Measurements from ENCODE around the gene ACSL5. TPM values are rescaled to one million over a fixed set of nuclear protein-coding genes. Genes with fewer than 3 reads are reported as not detected.

ACSL5 gene
- total and polyA plus RNA-seq, 2 experiments from 2014 or later = not detected

GRCh38 chr10:112382515-112383235 lies 8.8 kb downstream of the ACSL5 start:
- Histone ChIP-seq H3K9me2 (ENCODE audit: insufficient read depth) (no peaks in the 10 kb centered on the region), H4K20me1 (replicated peaks; ENCODE audit: insufficient read depth) (no peaks in the 10 kb centered on the region), H3F3A (replicated peaks; ENCODE audit: low read depth) (no peaks in the 10 kb centered on the region), H3K27ac (ENCODE audit: low read depth) (no peak overlapping the region), H3K27me3 (ENCODE audit: insufficient read depth) (no peaks in the 10 kb centered on the region), H3K4me2 (no peak overlapping the region), H3K4me1 (ENCODE audit: insufficient read depth) (no peaks in the 10 kb centered on the region), H3K36me3 (ENCODE audit: insufficient read depth) (no peaks in the 10 kb centered on the region), H3K4me3 (no peak overlapping the region), H3K79me2 (replicated peaks; ENCODE audit: insufficient read depth) (no peaks in the 10 kb centered on the region), H2AFZ (no peak overlapping the region)
- no peaks in the 10 kb centered on the region for H3K36me3 Mint-ChIP-seq (ENCODE audit: low read depth)
- DNase-seq (ENCODE audit: low spot score) = no peak
- TF ChIP-seq CREB1 (CRISPR knock-in tag; IDR thresholded peaks at IDR 0.05; ENCODE audit: low read depth) (no peak), NANOG (IDR thresholded peaks at IDR 0.05; ENCODE audit: borderline replicate concordance) (no peak), ZNF114 (CRISPR knock-in tag; IDR thresholded peaks at IDR 0.05) (no peak), JUNB (IDR thresholded peaks at IDR 0.05; ENCODE audit: unreplicated experiment) (no peak), CTCF (conservative IDR thresholded peaks at IDR 0.05; ENCODE audit: low read depth in 2 of 2) (no peak), EZH2 (IDR thresholded peaks at IDR 0.05; ENCODE audit: low read depth, unreplicated experiment) (no peak), STAT1 (IDR thresholded peaks at IDR 0.05; ENCODE audit: unreplicated experiment) (no peak), ZNF331 (CRISPR knock-in tag; IDR thresholded peaks at IDR 0.05; ENCODE audit: low read depth) (no peak), POLR2AphosphoS5 (IDR thresholded peaks at IDR 0.05; ENCODE audit: low read depth) (no peak), ZNF462 (CRISPR knock-in tag; IDR thresholded peaks at IDR 0.05) (no peak), ETS1 (IDR thresholded peaks at IDR 0.05) (no peak), REST (IDR thresholded peaks at IDR 0.05; ENCODE audit: unreplicated experiment) (no peak)
- no peaks in the 10 kb centered on the region for H3K4me1 Mint-ChIP-seq
- peaks cover 1% of the 10 kb centered on the region for H3K27me3 Mint-ChIP-seq (ENCODE audit: insufficient read depth, low read depth, poor library complexity)
- no peaks in the 10 kb centered on the region for H3K9me3 Mint-ChIP-seq
- no peak overlapping the region for H3K27ac Mint-ChIP-seq
- no peak for ATAC-seq
- H3K4me3 Mint-ChIP-seq = no peak overlapping the region

Data from GM23338 (cell line).